ENCODE measurements around the gene HSD17B3.

The HSD17B3 gene

GRCh38 chr9:96320749-96321280 lies 18.8 kb upstream of the HSD17B3 start (continued):
- TF ChIP-seq ISL1 (CRISPR knock-in tag; IDR thresholded peaks at IDR 0.05): no peak

DNA sequence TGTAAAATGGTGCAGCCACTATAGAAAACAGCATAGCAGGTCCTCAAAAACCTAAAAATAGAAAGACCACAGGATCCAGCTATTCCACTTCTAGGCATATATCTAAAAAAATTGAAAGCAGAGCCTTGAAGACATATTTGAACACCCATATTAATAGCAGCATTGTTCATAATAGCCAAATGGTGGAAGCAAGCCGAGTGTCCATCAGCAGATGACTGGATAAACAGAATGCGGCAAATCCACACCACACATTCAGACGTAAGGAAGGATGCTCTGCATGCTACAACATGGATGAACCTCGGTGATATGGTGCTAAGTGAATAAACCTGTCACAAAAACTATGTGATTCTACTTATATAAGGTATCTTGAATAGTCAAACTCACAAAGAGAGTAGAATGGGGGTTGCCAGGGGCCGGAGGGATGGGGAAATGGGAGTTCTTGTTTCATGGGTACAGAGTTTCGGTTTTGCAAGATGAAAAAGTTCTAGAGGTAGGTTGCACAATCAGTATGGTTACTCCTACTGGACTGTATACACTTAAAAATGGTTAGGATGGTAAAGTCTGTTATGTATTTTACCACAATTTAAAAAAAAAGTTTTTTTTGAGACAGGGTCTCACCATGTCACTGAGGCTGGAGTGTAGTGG lies 17.1 kb upstream of the HSD17B3 start:
- ATAC-seq: no peak
- TF ChIP-seq RARB (CRISPR knock-in tag; IDR thresholded peaks at IDR 0.05): no peak
- TF ChIP-seq, protein P1, sequence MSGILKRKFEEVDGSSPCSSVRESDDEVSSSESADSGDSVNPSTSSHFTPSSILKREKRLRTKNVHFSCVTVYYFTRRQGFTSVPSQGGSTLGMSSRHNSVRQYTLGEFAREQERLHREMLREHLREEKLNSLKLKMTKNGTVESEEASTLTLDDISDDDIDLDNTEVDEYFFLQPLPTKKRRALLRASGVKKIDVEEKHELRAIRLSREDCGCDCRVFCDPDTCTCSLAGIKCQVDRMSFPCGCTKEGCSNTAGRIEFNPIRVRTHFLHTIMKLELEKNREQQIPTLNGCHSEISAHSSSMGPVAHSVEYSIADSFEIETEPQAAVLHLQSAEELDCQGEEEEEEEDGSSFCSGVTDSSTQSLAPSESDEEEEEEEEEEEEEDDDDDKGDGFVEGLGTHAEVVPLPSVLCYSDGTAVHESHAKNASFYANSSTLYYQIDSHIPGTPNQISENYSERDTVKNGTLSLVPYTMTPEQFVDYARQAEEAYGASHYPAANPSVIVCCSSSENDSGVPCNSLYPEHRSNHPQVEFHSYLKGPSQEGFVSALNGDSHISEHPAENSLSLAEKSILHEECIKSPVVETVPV (CRISPR knock-in tag; IDR thresholded peaks at IDR 0.05): no peak
- TF ChIP-seq ZNF70 (CRISPR knock-in tag; IDR thresholded peaks at IDR 0.05): no peak
- no peak for TF ChIP-seq CSDC2 (CRISPR knock-in tag; IDR thresholded peaks at IDR 0.05)
- TF ChIP-seq CREB5 (CRISPR knock-in tag; IDR thresholded peaks at IDR 0.05; ENCODE audit: low read depth): no peak
- no peak for TF ChIP-seq ISL1 (CRISPR knock-in tag; IDR thresholded peaks at IDR 0.05)
- no peak for TF ChIP-seq OSR1 (CRISPR knock-in tag; IDR thresholded peaks at IDR 0.05)
- TF ChIP-seq ZFP3 (CRISPR knock-in tag; IDR thresholded peaks at IDR 0.05): no peak
- no peak for TF ChIP-seq BACH2 (CRISPR knock-in tag; IDR thresholded peaks at IDR 0.05; ENCODE audit: borderline replicate concordance)

- peak; percentile 89 for ATAC-seq
- TF ChIP-seq ZNF70 (CRISPR knock-in tag; IDR thresholded peaks at IDR 0.05): no peak
- TF ChIP-seq ZNF565 (CRISPR knock-in tag; conservative IDR thresholded peaks at IDR 0.05; ENCODE audit: low read depth): no peak
- no peak for TF ChIP-seq TOX (CRISPR knock-in tag; IDR thresholded peaks at IDR 0.05; ENCODE audit: borderline replicate concordance)
- no peak for TF ChIP-seq PPARA (CRISPR knock-in tag; IDR thresholded peaks at IDR 0.05; ENCODE audit: borderline replicate concordance)
- TF ChIP-seq, protein P2, sequence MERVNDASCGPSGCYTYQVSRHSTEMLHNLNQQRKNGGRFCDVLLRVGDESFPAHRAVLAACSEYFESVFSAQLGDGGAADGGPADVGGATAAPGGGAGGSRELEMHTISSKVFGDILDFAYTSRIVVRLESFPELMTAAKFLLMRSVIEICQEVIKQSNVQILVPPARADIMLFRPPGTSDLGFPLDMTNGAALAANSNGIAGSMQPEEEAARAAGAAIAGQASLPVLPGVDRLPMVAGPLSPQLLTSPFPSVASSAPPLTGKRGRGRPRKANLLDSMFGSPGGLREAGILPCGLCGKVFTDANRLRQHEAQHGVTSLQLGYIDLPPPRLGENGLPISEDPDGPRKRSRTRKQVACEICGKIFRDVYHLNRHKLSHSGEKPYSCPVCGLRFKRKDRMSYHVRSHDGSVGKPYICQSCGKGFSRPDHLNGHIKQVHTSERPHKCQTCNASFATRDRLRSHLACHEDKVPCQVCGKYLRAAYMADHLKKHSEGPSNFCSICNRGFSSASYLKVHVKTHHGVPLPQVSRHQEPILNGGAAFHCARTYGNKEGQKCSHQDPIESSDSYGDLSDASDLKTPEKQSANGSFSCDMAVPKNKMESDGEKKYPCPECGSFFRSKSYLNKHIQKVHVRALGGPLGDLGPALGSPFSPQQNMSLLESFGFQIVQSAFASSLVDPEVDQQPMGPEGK (CRISPR knock-in tag; IDR thresholded peaks at IDR 0.05; ENCODE audit: borderline replicate concordance): no peak
- TF ChIP-seq, protein P3, sequence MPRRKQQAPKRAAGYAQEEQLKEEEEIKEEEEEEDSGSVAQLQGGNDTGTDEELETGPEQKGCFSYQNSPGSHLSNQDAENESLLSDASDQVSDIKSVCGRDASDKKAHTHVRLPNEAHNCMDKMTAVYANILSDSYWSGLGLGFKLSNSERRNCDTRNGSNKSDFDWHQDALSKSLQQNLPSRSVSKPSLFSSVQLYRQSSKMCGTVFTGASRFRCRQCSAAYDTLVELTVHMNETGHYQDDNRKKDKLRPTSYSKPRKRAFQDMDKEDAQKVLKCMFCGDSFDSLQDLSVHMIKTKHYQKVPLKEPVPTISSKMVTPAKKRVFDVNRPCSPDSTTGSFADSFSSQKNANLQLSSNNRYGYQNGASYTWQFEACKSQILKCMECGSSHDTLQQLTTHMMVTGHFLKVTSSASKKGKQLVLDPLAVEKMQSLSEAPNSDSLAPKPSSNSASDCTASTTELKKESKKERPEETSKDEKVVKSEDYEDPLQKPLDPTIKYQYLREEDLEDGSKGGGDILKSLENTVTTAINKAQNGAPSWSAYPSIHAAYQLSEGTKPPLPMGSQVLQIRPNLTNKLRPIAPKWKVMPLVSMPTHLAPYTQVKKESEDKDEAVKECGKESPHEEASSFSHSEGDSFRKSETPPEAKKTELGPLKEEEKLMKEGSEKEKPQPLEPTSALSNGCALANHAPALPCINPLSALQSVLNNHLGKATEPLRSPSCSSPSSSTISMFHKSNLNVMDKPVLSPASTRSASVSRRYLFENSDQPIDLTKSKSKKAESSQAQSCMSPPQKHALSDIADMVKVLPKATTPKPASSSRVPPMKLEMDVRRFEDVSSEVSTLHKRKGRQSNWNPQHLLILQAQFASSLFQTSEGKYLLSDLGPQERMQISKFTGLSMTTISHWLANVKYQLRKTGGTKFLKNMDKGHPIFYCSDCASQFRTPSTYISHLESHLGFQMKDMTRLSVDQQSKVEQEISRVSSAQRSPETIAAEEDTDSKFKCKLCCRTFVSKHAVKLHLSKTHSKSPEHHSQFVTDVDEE (CRISPR knock-in tag; IDR thresholded peaks at IDR 0.05): no peak
- no peak for TF ChIP-seq ISL1 (CRISPR knock-in tag; IDR thresholded peaks at IDR 0.05)
- TF ChIP-seq ZFP3 (CRISPR knock-in tag; IDR thresholded peaks at IDR 0.05): no peak
- TF ChIP-seq CREB5 (CRISPR knock-in tag; IDR thresholded peaks at IDR 0.05; ENCODE audit: low read depth): no peak
- TF ChIP-seq ESRRG (CRISPR knock-in tag; IDR thresholded peaks at IDR 0.05): no peak
- TF ChIP-seq, protein P4, sequence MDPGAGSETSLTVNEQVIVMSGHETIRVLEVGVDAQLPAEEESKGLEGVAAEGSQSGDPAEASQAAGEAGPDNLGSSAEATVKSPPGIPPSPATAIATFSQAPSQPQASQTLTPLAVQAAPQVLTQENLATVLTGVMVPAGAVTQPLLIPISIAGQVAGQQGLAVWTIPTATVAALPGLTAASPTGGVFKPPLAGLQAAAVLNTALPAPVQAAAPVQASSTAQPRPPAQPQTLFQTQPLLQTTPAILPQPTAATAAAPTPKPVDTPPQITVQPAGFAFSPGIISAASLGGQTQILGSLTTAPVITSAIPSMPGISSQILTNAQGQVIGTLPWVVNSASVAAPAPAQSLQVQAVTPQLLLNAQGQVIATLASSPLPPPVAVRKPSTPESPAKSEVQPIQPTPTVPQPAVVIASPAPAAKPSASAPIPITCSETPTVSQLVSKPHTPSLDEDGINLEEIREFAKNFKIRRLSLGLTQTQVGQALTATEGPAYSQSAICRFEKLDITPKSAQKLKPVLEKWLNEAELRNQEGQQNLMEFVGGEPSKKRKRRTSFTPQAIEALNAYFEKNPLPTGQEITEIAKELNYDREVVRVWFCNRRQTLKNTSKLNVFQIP (CRISPR knock-in tag; IDR thresholded peaks at IDR 0.05; ENCODE audit: borderline replicate concordance, low read depth): no peak
Measured at GRCh38 chr9:96317335-96317980, 15.5 kb upstream of the HSD17B3 start.
